ENCODE measurements around the gene CHTOP.
A peak's percentile ranks its signal among the peaks of the same experiment; 100 is the strongest.
"Not testable (repeated sequence)": the region's sequence is repeated elsewhere in the genome, so short reads cannot be mapped to it uniquely, and the experiment has no call there.

The CHTOP gene, protein sequence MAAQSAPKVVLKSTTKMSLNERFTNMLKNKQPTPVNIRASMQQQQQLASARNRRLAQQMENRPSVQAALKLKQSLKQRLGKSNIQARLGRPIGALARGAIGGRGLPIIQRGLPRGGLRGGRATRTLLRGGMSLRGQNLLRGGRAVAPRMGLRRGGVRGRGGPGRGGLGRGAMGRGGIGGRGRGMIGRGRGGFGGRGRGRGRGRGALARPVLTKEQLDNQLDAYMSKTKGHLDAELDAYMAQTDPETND

DNA sequence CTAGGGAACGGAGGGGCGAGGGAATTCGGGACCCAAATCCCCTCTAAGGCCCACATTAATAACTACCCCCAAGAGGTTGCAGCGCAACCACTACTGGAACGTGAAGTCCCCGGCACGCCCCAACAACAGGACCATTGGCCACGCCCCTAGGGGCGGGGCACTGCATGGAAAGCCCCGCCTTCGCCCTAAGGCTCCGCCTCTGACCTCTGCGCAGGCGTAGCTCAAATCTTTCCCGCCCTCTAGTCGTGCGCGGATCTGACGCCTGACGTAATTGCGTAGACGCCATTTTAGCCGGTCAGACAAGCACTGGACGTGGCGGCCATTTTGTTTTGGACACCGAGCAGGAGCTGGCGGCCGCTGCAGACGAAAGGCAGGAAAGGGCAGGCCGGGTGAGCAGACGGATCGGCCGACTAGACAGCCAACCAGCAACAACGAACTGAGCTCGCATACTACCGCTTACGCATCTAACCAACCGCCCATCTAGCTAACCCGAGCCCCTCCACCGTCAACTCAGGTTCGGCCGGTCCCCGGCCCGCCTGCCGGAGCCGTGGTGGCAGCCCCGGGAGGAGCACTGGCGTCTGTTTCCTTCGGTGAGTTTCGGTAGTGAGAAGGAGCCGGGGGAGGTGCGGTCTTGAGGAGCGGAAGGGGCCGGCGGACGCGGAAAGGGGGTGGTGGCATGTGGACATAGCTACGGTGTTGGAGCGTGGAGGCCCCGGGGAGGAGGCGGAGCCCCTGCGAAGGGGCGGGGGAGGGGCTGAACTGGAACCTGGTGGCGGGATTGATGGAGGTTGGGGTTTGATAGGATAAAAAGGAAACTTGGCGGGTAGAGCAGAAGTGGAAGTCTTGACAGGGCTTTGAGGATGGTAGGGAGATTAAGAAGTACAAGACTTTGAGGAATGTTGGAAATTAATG, at the start of gene CHTOP:
Gene CHTOP, plus strand, starts transcription at position 313 of the 912 bp plus-strand sequence. CDS start 2,523 bp downstream, outside the sequence.
- Histone ChIP-seq H3K9me3 (ENCODE audit: severe bottlenecking) (no peaks in the 10 kb centered on the region), H3K27me3 (ENCODE audit: insufficient read depth, poor library complexity, severe bottlenecking) (no peaks in the 10 kb centered on the region), H3K4me1 (ENCODE audit: insufficient read depth, poor library complexity, severe bottlenecking) (no peaks in the 10 kb centered on the region), H3K36me3 (ENCODE audit: low read depth) (peaks cover 43% of the 10 kb centered on the region), H3K4me3 (ENCODE audit: severe bottlenecking) (peak within 1 kb of the TSS; percentile 90), H3K27ac (ENCODE audit: poor library complexity, severe bottlenecking) (peak within 1 kb of the TSS; percentile 91)
- DNase-seq (ENCODE audit: low spot score) (peak; percentile 98), ATAC-seq (ENCODE audit: low read depth) (peak; percentile 87)
- TF ChIP-seq, protein P1, sequence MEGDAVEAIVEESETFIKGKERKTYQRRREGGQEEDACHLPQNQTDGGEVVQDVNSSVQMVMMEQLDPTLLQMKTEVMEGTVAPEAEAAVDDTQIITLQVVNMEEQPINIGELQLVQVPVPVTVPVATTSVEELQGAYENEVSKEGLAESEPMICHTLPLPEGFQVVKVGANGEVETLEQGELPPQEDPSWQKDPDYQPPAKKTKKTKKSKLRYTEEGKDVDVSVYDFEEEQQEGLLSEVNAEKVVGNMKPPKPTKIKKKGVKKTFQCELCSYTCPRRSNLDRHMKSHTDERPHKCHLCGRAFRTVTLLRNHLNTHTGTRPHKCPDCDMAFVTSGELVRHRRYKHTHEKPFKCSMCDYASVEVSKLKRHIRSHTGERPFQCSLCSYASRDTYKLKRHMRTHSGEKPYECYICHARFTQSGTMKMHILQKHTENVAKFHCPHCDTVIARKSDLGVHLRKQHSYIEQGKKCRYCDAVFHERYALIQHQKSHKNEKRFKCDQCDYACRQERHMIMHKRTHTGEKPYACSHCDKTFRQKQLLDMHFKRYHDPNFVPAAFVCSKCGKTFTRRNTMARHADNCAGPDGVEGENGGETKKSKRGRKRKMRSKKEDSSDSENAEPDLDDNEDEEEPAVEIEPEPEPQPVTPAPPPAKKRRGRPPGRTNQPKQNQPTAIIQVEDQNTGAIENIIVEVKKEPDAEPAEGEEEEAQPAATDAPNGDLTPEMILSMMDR (IDR thresholded peaks at IDR 0.05; ENCODE audit: poor library complexity, severe bottlenecking) = no peak

DNA sequence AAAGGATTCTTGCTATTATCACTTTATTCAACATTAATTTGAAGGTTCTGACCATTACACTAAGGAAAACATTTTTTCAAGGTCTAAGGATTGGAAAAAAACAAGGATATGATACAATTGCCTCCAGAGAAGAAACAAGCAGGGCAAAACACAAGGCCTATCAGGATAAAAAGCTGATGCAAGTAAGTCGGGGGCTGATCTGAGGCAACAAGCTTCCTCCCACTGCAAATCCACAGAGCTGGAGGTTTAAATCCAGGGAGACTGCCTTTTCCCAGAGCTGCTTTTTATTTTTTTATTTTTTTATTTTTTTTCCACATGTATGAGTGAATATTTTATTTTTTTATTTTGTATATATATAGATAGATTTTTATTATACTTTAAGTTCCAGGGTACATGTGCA, 48.9 kb upstream of the CHTOP start:
- Histone ChIP-seq H3K4me1 (ENCODE audit: insufficient read depth, poor library complexity, severe bottlenecking) (peaks cover 3% of the 10 kb centered on the region), H3K9me3 (ENCODE audit: severe bottlenecking) (no peaks in the 10 kb centered on the region), H3K27me3 (ENCODE audit: insufficient read depth, poor library complexity, severe bottlenecking) (no peaks in the 10 kb centered on the region), H3K27ac (ENCODE audit: poor library complexity, severe bottlenecking) (no peak overlapping the region), H3K4me3 (ENCODE audit: severe bottlenecking) (no peak overlapping the region), H3K36me3 (ENCODE audit: low read depth) (no peaks in the 10 kb centered on the region)
- TF ChIP-seq, protein P1 (IDR thresholded peaks at IDR 0.05; ENCODE audit: poor library complexity, severe bottlenecking) = no peak
- DNase-seq (ENCODE audit: low spot score) (no peak), ATAC-seq (ENCODE audit: low read depth) (no peak)

DNA sequence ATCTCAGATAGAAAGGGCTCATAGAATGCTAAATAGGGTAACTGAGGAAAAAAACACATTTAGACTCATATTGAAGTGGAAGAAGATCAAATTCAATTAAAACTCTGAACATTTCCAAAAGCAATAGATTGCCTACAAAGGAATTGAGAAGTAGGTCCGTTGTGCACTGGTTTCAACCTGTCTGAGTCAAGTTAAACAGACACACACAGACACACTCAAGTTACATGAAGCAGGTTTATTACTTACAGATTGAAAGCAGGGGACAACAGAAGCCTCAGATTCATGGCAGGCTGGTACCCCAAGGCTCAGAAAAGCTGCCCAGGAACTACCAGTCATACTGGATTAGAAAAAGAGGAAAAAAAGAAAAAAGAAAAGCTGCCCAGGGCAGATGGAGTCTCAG, 47.5 kb upstream of the CHTOP start:
- Histone ChIP-seq H3K4me1 (ENCODE audit: insufficient read depth, poor library complexity, severe bottlenecking) (peaks cover 3% of the 10 kb centered on the region), H3K27me3 (ENCODE audit: insufficient read depth, poor library complexity, severe bottlenecking) (no peaks in the 10 kb centered on the region), H3K36me3 (ENCODE audit: low read depth) (no peaks in the 10 kb centered on the region), H3K9me3 (ENCODE audit: severe bottlenecking) (no peaks in the 10 kb centered on the region), H3K27ac (ENCODE audit: poor library complexity, severe bottlenecking) (no peak overlapping the region), H3K4me3 (ENCODE audit: severe bottlenecking) (no peak overlapping the region)
- DNase-seq (ENCODE audit: low spot score) = no peak
- TF ChIP-seq, protein P1 (IDR thresholded peaks at IDR 0.05; ENCODE audit: poor library complexity, severe bottlenecking) = no peak
- no peak for ATAC-seq (ENCODE audit: low read depth)

DNA sequence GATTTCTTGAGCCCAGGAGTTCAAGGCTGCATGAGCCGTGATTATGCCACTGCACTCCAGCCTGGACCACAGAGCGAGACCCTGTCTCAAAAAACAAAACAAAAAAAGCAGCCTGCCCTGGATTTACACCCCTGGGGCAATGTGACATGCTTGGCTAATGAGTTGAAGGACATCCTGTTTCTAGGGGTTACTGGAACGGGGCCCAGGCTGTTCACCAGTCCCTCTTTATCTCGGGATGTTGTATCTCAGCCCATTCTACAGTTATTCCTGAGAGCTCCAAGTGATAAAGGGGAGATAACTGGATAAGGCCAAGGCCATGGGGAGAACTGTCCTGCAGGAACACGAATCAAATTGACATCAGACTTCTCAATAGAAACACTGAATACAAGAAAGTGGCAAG, 46.6 kb upstream of the CHTOP start:
- DNase-seq (ENCODE audit: low spot score) = no peak
- TF ChIP-seq, protein P1 (IDR thresholded peaks at IDR 0.05; ENCODE audit: poor library complexity, severe bottlenecking) = no peak
- no peak for ATAC-seq (ENCODE audit: low read depth)

DNA sequence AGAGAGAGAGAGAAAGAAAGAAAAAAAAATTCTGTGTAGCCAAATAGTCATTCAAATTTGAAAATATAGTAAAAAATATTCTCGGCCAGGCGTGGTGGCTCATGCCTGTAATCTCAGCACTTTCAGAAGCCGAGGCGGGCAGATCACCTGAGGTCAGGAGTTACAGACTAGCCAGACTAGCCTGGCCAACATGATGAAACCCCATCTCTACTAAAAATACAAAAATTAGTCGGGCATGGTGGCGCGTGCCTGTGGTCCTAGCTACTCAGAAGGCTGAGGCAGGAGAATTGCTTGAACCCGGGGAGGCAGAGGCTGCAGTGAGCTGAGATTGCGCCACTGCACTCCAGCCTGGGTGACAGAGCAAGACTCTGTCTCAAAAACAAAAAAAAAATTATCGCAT, 45.8 kb upstream of the CHTOP start:
- ATAC-seq (ENCODE audit: low read depth); H3K4me3 ChIP-seq (ENCODE audit: severe bottlenecking); H3K4me1 ChIP-seq (ENCODE audit: insufficient read depth, poor library complexity, severe bottlenecking); H3K27ac ChIP-seq (ENCODE audit: poor library complexity, severe bottlenecking); H3K27me3 ChIP-seq (ENCODE audit: insufficient read depth, poor library complexity, severe bottlenecking); H3K36me3 ChIP-seq (ENCODE audit: low read depth); DNase-seq (ENCODE audit: low spot score); H3K9me3 ChIP-seq (ENCODE audit: severe bottlenecking): not testable (repeated sequence)

More for the DNA sequence above, 46.6 kb upstream of the CHTOP start:
- Histone ChIP-seq H3K9me3 (ENCODE audit: severe bottlenecking) (no peaks in the 10 kb centered on the region), H3K36me3 (ENCODE audit: low read depth) (no peaks in the 10 kb centered on the region), H3K4me3 (ENCODE audit: severe bottlenecking) (no peak overlapping the region), H3K27ac (ENCODE audit: poor library complexity, severe bottlenecking) (no peak overlapping the region), H3K4me1 (ENCODE audit: insufficient read depth, poor library complexity, severe bottlenecking) (peaks cover 3% of the 10 kb centered on the region), H3K27me3 (ENCODE audit: insufficient read depth, poor library complexity, severe bottlenecking) (no peaks in the 10 kb centered on the region)
